NT2/D1 (cell line): ENCODE results near the gene ADAMTS12.

Experiments used
- SUZ12 ChIP-seq: IDR thresholded peaks from 2 replicates; pipeline ENCODE4 v1.6.1; 2011; ENCODE audit not compliant: insufficient read length, insufficient read depth; ENCODE audit errors: extremely low read depth
- YY1 ChIP-seq: IDR thresholded peaks from 2 replicates; pipeline ENCODE4 v1.6.1; 2011; ENCODE audit not compliant: insufficient read length, insufficient read depth
- ZNF274 ChIP-seq: IDR thresholded peaks from 2 replicates; pipeline ENCODE4 v1.6.1; 2011; ENCODE audit warnings: mild to moderate bottlenecking, low read depth, low read length

- TF ChIP-seq SUZ12 (no peak), ZNF274 (no peak), YY1 (no peak)
Measured at GRCh38 chr5:33476992-33477391, 414.8 kb downstream of the ADAMTS12 start.
